Activated B cell treated with CpG ODN at 0.5 μM for 24 hours (primary cell): Measurements from ENCODE around the gene FBXL2. TPM values are rescaled to one million over a fixed set of nuclear protein-coding genes. Genes with fewer than 3 reads are reported as not detected.

ENCODE experiments used
- ATAC-seq: fragments of 200-7000 bp; cut with Tn5 transposase; one replicate; pipeline ENCODE4 v1.10.0; 2021; ENCODE audit warnings: low read depth, mild to moderate bottlenecking, moderate library complexity
- CTCF ChIA-PET: fragments of 350-600 bp; sonication (Branson Sonifier 250); formaldehyde crosslinking; loops from one replicate; lab custom pipeline; 2021; ENCODE audit warnings: antibody characterized with exemption; lab: Charles Lee
- POLR2A ChIA-PET: fragments of 350-600 bp; sonication (Branson Sonifier 250); formaldehyde crosslinking; loops from one replicate; lab custom pipeline; 2021; ENCODE audit warnings: antibody characterized with exemption; lab: Charles Lee
- DNase-seq: peaks from one replicate; pipeline ENCODE4 v3.0.0; 2022
- H3K27ac Mint-ChIP-seq: one replicate; pipeline ENCODE4 v1.8.0; 2020; ENCODE audit warnings: mixed read lengths
- H3K27me3 Mint-ChIP-seq: one replicate; pipeline ENCODE4 v1.8.0; 2021; ENCODE audit warnings: mixed read lengths
- H3K36me3 Mint-ChIP-seq: one replicate; pipeline ENCODE4 v1.8.0; 2021; ENCODE audit warnings: low read depth, mixed read lengths
- H3K4me1 Mint-ChIP-seq: one replicate; pipeline ENCODE4 v1.8.0; 2021; ENCODE audit warnings: mixed read lengths
- H3K4me3 Mint-ChIP-seq: one replicate; pipeline ENCODE4 v1.8.0; 2020; ENCODE audit warnings: mild to moderate bottlenecking, mixed read lengths
- H3K9me3 Mint-ChIP-seq: one replicate; pipeline ENCODE4 v1.8.0; 2020; ENCODE audit warnings: mixed read lengths
- intact Hi-C: fragments of 100-400 bp; cut with micrococcal nuclease; formaldehyde crosslinking; loops from one replicate; pipeline ENCODE4 v1.15.1; 2024
- total RNA-seq: library from RNA; stranded (reverse); gene quantifications from 2 replicates; pipeline ENCODE4 v1.2.3, GENCODE V29; 2022
- TF ChIP-seq, protein P1 (sequence below): fragments of 200-600 bp; IDR thresholded peaks from one replicate; pipeline ENCODE4 v1.8.0; 2022; ENCODE audit warnings: antibody characterized with exemption, mild to moderate bottlenecking

Gene FBXL2
- total RNA-seq, 1 donor from 2014 or later: not detected

DNA sequence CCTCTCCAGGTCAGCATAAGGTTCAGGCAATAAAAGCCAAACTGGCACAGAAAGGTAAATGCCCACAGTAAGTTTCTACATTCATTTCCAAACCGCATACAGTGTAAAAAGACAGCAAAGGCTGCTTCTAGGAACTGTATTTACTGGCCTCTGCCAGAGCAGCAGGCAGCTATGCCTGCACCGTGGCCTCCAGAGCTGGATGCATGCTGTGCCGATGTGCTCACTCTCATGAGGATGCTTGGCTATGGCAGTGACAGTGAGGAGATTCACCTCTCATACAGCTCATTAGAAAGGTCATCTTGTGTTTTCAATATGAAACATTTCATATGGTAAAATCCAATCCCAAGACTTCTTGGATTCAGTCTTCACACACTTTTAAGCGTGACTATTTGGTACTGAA is 112.7 kb downstream of the FBXL2 start:
- H3K4me3 Mint-ChIP-seq: no peak overlapping the region
- H3K4me1 Mint-ChIP-seq: no peaks in the 10 kb centered on the region
- DNase-seq (no peak), ATAC-seq (no peak)
- TF ChIP-seq, protein P1, sequence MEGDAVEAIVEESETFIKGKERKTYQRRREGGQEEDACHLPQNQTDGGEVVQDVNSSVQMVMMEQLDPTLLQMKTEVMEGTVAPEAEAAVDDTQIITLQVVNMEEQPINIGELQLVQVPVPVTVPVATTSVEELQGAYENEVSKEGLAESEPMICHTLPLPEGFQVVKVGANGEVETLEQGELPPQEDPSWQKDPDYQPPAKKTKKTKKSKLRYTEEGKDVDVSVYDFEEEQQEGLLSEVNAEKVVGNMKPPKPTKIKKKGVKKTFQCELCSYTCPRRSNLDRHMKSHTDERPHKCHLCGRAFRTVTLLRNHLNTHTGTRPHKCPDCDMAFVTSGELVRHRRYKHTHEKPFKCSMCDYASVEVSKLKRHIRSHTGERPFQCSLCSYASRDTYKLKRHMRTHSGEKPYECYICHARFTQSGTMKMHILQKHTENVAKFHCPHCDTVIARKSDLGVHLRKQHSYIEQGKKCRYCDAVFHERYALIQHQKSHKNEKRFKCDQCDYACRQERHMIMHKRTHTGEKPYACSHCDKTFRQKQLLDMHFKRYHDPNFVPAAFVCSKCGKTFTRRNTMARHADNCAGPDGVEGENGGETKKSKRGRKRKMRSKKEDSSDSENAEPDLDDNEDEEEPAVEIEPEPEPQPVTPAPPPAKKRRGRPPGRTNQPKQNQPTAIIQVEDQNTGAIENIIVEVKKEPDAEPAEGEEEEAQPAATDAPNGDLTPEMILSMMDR: no peak
- CTCF ChIA-PET: interaction anchor here (1.5 kb wide), 1 partner anchor 17 kb away, joined by 3 read pairs; no protein-coding TSS in a partner anchor
- intact Hi-C loops: no loop called here
- H3K27me3 Mint-ChIP-seq: no peaks in the 10 kb centered on the region
- H3K27ac Mint-ChIP-seq: no peak overlapping the region
- H3K9me3 Mint-ChIP-seq: no peaks in the 10 kb centered on the region
- H3K36me3 Mint-ChIP-seq: peaks cover 81% of the 10 kb centered on the region
- POLR2A ChIA-PET: no interaction called here

GRCh38 chr3:33391255-33391995 is 114.2 kb downstream of the FBXL2 start:
- Mint-ChIP-seq H3K4me1 (no peaks in the 10 kb centered on the region), H3K4me3 (no peak overlapping the region), H3K27me3 (no peaks in the 10 kb centered on the region), H3K27ac (no peak overlapping the region), H3K9me3 (no peaks in the 10 kb centered on the region), H3K36me3 (peaks cover 83% of the 10 kb centered on the region)
- no peak for DNase-seq
- ChIA-PET POLR2A (no interaction called here), CTCF (no interaction called here)
- no peak for ATAC-seq
- intact Hi-C loops: no loop called here
- TF ChIP-seq, protein P1: no peak

- H3K9me3 Mint-ChIP-seq: no peaks in the 10 kb centered on the region
- TF ChIP-seq, protein P1: no peak
- H3K27ac Mint-ChIP-seq: no peak overlapping the region
- no peaks in the 10 kb centered on the region for H3K4me1 Mint-ChIP-seq
- H3K4me3 Mint-ChIP-seq: no peak overlapping the region
- DNase-seq (no peak), ATAC-seq (no peak)
- intact Hi-C loops: no loop called here
- H3K27me3 Mint-ChIP-seq: no peaks in the 10 kb centered on the region
- POLR2A ChIA-PET: no interaction called here
- H3K36me3 Mint-ChIP-seq: peaks cover 85% of the 10 kb centered on the region
- CTCF ChIA-PET: no interaction called here
These were observed 114.9 kb downstream of the FBXL2 start for GRCh38 chr3:33392144-33392543.

DNA sequence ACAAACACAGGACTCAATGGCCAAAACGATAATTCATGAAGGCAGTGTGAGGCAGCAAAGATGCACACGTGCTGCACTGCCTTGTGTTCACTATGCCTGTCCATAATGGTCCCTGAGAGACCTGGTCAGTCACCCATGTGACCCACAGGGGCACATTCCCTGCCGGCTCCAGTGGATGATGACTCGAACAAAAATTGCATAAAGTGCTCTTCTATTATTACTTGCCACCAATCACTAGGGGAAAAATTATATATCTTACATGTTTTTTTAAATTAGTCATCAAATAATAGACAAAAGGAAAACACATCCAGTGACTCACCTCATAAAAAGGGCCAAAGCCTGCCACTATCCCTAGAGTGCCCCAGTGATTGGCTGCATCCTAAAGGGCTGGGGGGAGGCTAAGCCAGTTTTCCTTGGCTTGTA is 115.5 kb downstream of the FBXL2 start:
- intact Hi-C loops: no loop called here
- peaks cover 90% of the 10 kb centered on the region for H3K36me3 Mint-ChIP-seq
- TF ChIP-seq, protein P1: no peak
- CTCF ChIA-PET: no interaction called here
- no peaks in the 10 kb centered on the region for H3K4me1 Mint-ChIP-seq
- no peak overlapping the region for H3K4me3 Mint-ChIP-seq
- H3K27ac Mint-ChIP-seq: no peak overlapping the region
- ATAC-seq: no peak
- no peaks in the 10 kb centered on the region for H3K27me3 Mint-ChIP-seq
- no peaks in the 10 kb centered on the region for H3K9me3 Mint-ChIP-seq
- DNase-seq: no peak
- POLR2A ChIA-PET: no interaction called here

- H3K27me3 Mint-ChIP-seq: no peaks in the 10 kb centered on the region
- ChIA-PET POLR2A (no interaction called here), CTCF (interaction anchor here (0.8 to 1.8 kb wide), 2 partner anchors 22 to 393 kb away, joined by 4 to 5 read pairs; no protein-coding TSS in a partner anchor)
- no peaks in the 10 kb centered on the region for H3K4me1 Mint-ChIP-seq
- TF ChIP-seq, protein P1: no peak
- intact Hi-C loops: no loop called here
- DNase-seq: no peak
- no peak overlapping the region for H3K27ac Mint-ChIP-seq
- ATAC-seq: no peak
- no peaks in the 10 kb centered on the region for H3K9me3 Mint-ChIP-seq
- H3K4me3 Mint-ChIP-seq: no peak overlapping the region
- peaks cover 94% of the 10 kb centered on the region for H3K36me3 Mint-ChIP-seq
These were observed 117.3 kb downstream of the FBXL2 start for GRCh38 chr3:33394403-33395054.
